Stimulated activated CD4-positive, alpha-beta T cell treated with anti-CD3 and anti-CD28 coated beads, TNF-alpha, amount 100 ng/mL, for 1 hour (primary cell): ENCODE measurements around the gene UBE2K.
"Not testable (repeated sequence)": the region's sequence is repeated elsewhere in the genome, so short reads cannot be mapped to it uniquely, and the experiment has no call there.

Experiments used
- DNase-seq, 3 donors: peaks; one replicate each; pipeline ENCODE4 v3.0.0-alpha.2; 2020; ENCODE audit warnings: low read depth in 3 of 3, low spot score in 1 of 3

Gene UBE2K

GRCh38 chr4:39687014-39687413 lies 10.9 kb upstream of the UBE2K start:
- no peak for DNase-seq

GRCh38 chr4:39689970-39690369 lies 8.0 kb upstream of the UBE2K start:
- DNase-seq, result no peak

GRCh38 chr4:39698424-39699009 lies 581 bp downstream of the UBE2K start:
- peak in 1 of 3 donors; percentile 29 for DNase-seq

- no peak for DNase-seq
Measured at GRCh38 chr4:39699687-39700409, 1.9 kb downstream of the UBE2K start.

GRCh38 chr4:39700554-39700953 lies 2.6 kb downstream of the UBE2K start:
- DNase-seq, result no peak

- DNase-seq, result no peak
Measured at GRCh38 chr4:39702716-39703115, 4.8 kb downstream of the UBE2K start.

GRCh38 chr4:39704789-39705188 lies 6.9 kb downstream of the UBE2K start:
- not testable (repeated sequence) for DNase-seq

- no peak for DNase-seq
Measured at GRCh38 chr4:39706334-39706733, 8.4 kb downstream of the UBE2K start.

- no peak for DNase-seq
Measured at GRCh38 chr4:39706741-39707511, 9.0 kb downstream of the UBE2K start.

GRCh38 chr4:39710098-39710896 lies 12.4 kb downstream of the UBE2K start:
- DNase-seq, result no peak

GRCh38 chr4:39712819-39713607 lies 15.1 kb downstream of the UBE2K start:
- DNase-seq, result no peak

- DNase-seq, result no peak
Measured at GRCh38 chr4:39713691-39714090, 15.8 kb downstream of the UBE2K start.

- no peak for DNase-seq
Measured at GRCh38 chr4:39714166-39714565, 16.2 kb downstream of the UBE2K start.

- no peak for DNase-seq
Measured at GRCh38 chr4:39715788-39716187, 17.9 kb downstream of the UBE2K start.

- no peak for DNase-seq
Measured at GRCh38 chr4:39716356-39716755, 18.4 kb downstream of the UBE2K start.

GRCh38 chr4:39717743-39718142 lies 19.8 kb downstream of the UBE2K start:
- DNase-seq, result not testable (repeated sequence)

GRCh38 chr4:39718366-39719323 lies 20.7 kb downstream of the UBE2K start:
- DNase-seq, result no peak

GRCh38 chr4:39719804-39720580 lies 22.1 kb downstream of the UBE2K start:
- DNase-seq, result no peak

GRCh38 chr4:39721273-39721672 lies 23.3 kb downstream of the UBE2K start:
- DNase-seq, result not testable (repeated sequence)
